Measurements from ENCODE around the gene RNF31. TPM values are rescaled to one million over a fixed set of nuclear protein-coding genes. Genes with fewer than 3 reads are reported as not detected.
A peak's percentile ranks its signal among the peaks of the same experiment; 100 is the strongest.
"Not testable (repeated sequence)": the region's sequence is repeated elsewhere in the genome, so short reads cannot be mapped to it uniquely, and the experiment has no call there.

RNF31 gene
- polyA plus RNA-seq, 1 experiment, result 12.4 TPM

- TF ChIP-seq CTCF (IDR thresholded peaks at IDR 0.05; ENCODE audit: insufficient read depth, low read depth, low read length), result no peak
- ChIA-PET CTCF (interaction anchor here (0.8 to 1.1 kb wide), 2 partner anchors 11 to 109 kb away, joined by 3 to 5 read pairs; no protein-coding TSS in a partner anchor), POLR2A (interaction anchor here (0.6 to 0.9 kb wide), 3 partner anchors 103 to 502 kb away, joined by 3 to 8 read pairs (median 3); partner anchors contain the start of genes DHRS1 and NOP9)
- Histone ChIP-seq H3K4me3 (ENCODE audit: low read depth, low read length) (peak overlapping the region; percentile 87), H3K27me3 (ENCODE audit: control insufficient read depth, insufficient read depth, low read length) (no peaks in the 10 kb centered on the region), H3K36me3 (ENCODE audit: control insufficient read depth, insufficient read depth, low read length) (peaks cover 5% of the 10 kb centered on the region)
- DNase-seq (ENCODE audit: low read depth), result no peak
These were observed 49.1 kb downstream of the RNF31 start for GRCh38 chr14:24196071-24197055.

- no peak overlapping the region for H3K4me3 ChIP-seq (ENCODE audit: low read depth, low read length)
- peaks cover 5% of the 10 kb centered on the region for H3K36me3 ChIP-seq (ENCODE audit: control insufficient read depth, insufficient read depth, low read length)
- no peak for TF ChIP-seq CTCF (IDR thresholded peaks at IDR 0.05; ENCODE audit: insufficient read depth, low read depth, low read length)
- ChIA-PET POLR2A (interaction anchor here (0.7 kb wide), 1 partner anchor 503 kb away, joined by 8 read pairs; no protein-coding TSS in a partner anchor), CTCF (no interaction called here)
- DNase-seq (ENCODE audit: low read depth), result no peak
- H3K27me3 ChIP-seq (ENCODE audit: control insufficient read depth, insufficient read depth, low read length), result no peaks in the 10 kb centered on the region
These were observed 49.8 kb downstream of the RNF31 start for GRCh38 chr14:24197056-24197450.

- peaks cover 2% of the 10 kb centered on the region for H3K36me3 ChIP-seq (ENCODE audit: control insufficient read depth, insufficient read depth, low read length)
- no peak for TF ChIP-seq CTCF (IDR thresholded peaks at IDR 0.05; ENCODE audit: insufficient read depth, low read depth, low read length)
- ChIA-PET POLR2A (no interaction called here), CTCF (no interaction called here)
- no peaks in the 10 kb centered on the region for H3K27me3 ChIP-seq (ENCODE audit: control insufficient read depth, insufficient read depth, low read length)
- H3K4me3 ChIP-seq (ENCODE audit: low read depth, low read length), result no peak overlapping the region
- DNase-seq (ENCODE audit: low read depth), result no peak
These were observed 51.7 kb downstream of the RNF31 start for GRCh38 chr14:24198814-24199524.

GRCh38 chr14:24202538-24202937 is 55.2 kb downstream of the RNF31 start:
- H3K36me3 ChIP-seq (ENCODE audit: control insufficient read depth, insufficient read depth, low read length), result peaks cover 16% of the 10 kb centered on the region
- H3K4me3 ChIP-seq (ENCODE audit: low read depth, low read length); POLR2A ChIA-PET; DNase-seq (ENCODE audit: low read depth); CTCF ChIA-PET; H3K27me3 ChIP-seq (ENCODE audit: control insufficient read depth, insufficient read depth, low read length): not testable (repeated sequence)

- H3K4me3 ChIP-seq (ENCODE audit: low read depth, low read length); H3K27me3 ChIP-seq (ENCODE audit: control insufficient read depth, insufficient read depth, low read length); POLR2A ChIA-PET; DNase-seq (ENCODE audit: low read depth): not testable (repeated sequence)
- peaks cover 18% of the 10 kb centered on the region for H3K36me3 ChIP-seq (ENCODE audit: control insufficient read depth, insufficient read depth, low read length)
- CTCF ChIA-PET, result interaction anchor here (1.1 kb wide), 1 partner anchor 13 kb away, joined by 3 read pairs; no protein-coding TSS in a partner anchor
These were observed 56.1 kb downstream of the RNF31 start for GRCh38 chr14:24203249-24203886.

Measured in BJ (cell line).